ENCODE measurements around the gene WDR35.

DNA sequence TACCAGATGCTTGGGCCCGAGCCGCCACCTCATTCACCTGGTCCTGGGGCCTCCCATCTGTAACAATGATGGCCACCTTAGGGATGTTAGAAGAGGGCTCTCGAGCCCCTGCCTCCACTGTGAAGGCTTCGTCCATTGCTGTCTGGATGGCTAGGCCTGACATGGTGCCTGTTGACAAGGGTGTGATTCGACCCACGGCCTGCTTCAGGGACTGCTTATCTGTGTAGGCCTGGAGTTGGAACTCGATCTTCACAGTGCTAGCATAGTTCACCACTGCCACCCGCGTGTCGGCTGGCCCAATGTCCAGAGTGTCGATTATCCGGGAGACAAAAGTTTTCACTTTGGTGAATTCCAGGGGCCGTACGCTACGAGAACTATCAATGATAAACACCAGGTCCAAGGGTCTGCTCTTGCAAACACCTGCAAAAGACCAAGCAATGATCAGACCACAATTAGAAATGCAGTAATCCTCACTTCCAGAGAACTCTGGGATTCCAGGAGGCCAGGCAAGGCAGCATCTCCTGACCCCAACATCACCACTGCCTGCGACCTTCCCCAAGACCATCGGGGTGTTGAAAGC is 16.1 kb upstream of the WDR35 start:
- TF ChIP-seq L3MBTL2 (conservative IDR thresholded peaks at IDR 0.05), result no peak
- TF ChIP-seq TARDBP (IDR thresholded peaks at IDR 0.05), result no peak
- no peak for TF ChIP-seq SUZ12 (IDR thresholded peaks at IDR 0.05)
- TF ChIP-seq ELF4 (IDR thresholded peaks at IDR 0.05), result no peak
- TF ChIP-seq FOXA1 (IDR thresholded peaks at IDR 0.05), result no peak
- no peak for TF ChIP-seq FOXM1 (IDR thresholded peaks at IDR 0.05; ENCODE audit: borderline replicate concordance)
- no peak for TF ChIP-seq SP1 (IDR thresholded peaks at IDR 0.05)
- TF ChIP-seq LEF1 (IDR thresholded peaks at IDR 0.05; ENCODE audit: borderline replicate concordance), result no peak
- TF ChIP-seq ZNF384 (IDR thresholded peaks at IDR 0.05), result no peak
- TF ChIP-seq PKNOX1 (IDR thresholded peaks at IDR 0.05), result no peak
- no peak for TF ChIP-seq ARNT (IDR thresholded peaks at IDR 0.05)
